HL-60/S4 treated with phorbol 12-myristate 13-acetate at 8.2 ng/mL for 4 days and 3 days (cell line): Measurements from ENCODE around the gene CACNA2D3.

Experiments
- in situ Hi-C: fragments of 300-500 bp; cut with MboI; formaldehyde crosslinking; loops from 2 replicates; pipeline ENCODE4 v1.15.0; 2022; ENCODE audit warnings: low sequenced_read_pairs

Gene CACNA2D3

DNA sequence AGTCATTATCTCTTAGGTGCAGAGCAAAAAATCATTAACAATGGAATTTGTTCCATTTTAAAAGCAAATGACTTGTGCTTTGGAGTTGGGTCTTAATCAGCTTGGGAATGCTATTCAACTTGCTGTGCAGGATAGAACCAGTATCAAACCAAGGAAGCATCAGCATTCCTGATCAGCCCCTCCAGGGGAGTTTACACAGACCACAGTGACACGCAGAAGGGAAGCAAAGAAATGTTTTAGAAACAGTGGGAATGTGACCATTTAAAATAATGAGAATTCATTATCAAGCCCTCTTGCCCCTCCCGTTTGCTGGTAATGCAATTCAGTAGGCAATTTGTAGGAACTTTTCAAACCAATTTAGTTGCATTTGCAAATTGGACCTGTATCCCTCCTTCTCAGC lies 650.4 kb downstream of the CACNA2D3 start:
- in situ Hi-C loops: no loop called here

DNA sequence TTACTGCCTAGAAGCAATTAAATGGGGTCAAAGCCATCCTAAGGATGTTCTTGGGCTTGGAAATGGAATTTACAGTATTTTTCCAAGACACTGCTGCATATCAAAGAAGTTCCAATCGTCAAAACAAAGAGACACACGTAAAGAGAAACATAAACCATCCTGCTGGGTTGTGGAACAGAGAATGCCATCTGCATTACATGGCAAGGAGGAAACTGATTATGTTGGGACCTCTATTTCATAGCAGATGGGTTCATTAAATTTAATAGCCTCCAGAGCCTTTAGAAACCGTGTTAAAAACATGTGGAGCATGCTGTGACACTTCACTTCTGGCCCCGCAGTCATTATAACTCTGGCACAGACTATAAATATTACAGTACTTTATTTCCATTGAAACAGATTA lies 650.9 kb downstream of the CACNA2D3 start:
- in situ Hi-C loops: no loop called here

DNA sequence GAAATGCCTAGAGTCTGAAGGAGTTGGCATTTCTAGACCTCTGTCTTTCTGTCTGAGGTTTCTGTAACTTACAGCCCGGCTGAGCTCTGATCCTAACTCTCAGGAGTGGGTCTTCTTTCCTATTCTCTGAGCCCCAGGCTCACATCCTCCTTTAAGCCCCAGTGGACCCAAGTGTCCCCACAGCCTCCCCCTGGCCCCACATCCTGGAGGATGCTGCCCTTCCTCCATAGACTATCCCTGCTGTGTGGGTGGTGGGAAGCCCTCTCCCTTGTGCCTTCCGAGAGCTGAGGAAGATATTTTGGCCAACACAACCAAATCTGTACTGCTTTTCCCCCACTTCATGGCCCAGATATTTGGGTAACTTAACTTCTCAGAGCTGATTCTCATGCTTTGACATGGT lies 654.2 kb downstream of the CACNA2D3 start:
- in situ Hi-C loops: no loop called here

DNA sequence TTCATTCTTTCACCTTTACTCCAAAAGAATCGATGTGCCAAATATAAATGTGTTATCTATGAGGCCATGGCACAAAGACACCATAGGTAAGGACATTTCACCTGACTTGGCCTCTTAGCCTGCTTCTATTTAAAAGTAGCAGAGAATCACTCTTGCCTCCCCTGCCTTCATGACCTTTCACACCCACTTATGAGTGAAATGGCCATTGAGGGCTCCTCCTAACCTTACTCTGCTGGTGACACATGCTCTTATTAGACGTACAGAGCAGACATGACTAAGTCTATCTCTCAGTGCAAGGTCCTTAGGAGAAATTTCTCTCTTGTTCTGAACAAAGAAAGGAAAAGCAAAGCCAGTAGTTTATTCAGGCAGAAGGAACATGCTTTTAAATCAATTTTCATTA lies 654.8 kb downstream of the CACNA2D3 start:
- in situ Hi-C loops: no loop called here

DNA sequence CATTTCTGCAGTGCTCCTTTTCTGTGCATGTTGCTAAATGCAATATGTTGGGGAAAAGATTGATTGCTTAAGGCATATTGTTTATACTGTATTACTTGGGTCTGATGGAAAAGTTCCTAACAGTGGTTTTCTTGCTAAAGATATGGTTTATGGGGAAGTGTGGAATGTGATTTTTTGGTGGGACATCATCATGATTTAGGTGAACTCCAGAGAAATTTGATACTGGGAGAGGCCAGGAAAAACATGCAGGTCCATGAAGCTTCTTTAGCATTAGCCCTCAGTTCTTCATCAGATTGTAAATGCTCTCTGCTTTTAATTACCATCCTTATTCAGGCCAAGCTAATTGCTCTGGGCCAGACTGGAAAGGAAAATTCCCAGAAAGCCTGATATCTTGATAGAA lies 658.0 kb downstream of the CACNA2D3 start:
- in situ Hi-C loops: no loop called here

DNA sequence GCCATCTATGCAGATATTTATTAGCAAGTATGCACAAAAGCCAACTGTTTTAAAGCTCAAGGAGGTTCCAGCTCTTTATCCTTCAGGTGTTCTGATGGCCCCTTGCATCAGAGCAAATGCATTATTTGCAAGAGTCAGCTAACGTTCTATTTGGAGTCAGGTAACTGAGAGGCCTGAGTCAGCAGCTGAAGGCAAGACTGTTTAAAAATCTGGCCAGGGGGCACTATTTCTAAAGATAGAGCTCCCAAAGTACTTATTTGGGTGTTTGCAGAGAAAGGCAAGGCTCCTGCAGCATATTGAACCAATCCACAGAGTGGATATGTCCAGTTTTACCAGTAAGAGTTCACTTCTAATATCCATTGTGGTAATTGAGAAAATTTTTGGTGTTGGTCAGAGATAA lies 659.4 kb downstream of the CACNA2D3 start:
- in situ Hi-C loops: no loop called here

DNA sequence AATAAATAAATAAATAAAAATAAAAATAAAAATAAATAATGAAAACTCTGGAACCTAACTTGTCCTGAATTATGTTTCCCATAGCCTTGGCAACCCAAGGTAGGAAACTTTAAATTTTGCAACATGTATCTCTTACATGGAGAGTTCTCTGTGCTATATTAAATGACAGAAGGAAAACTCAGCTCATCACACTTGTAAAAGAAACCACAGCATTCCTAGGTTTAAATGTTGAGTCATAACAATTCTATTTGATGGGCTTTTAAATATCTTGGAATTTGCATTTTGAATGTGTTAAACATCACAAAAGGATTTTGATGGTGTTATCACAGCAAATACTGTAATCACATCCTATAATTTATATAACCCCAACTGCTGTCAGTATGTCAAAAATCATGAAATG lies 661.3 kb downstream of the CACNA2D3 start:
- in situ Hi-C loops: no loop called here

DNA sequence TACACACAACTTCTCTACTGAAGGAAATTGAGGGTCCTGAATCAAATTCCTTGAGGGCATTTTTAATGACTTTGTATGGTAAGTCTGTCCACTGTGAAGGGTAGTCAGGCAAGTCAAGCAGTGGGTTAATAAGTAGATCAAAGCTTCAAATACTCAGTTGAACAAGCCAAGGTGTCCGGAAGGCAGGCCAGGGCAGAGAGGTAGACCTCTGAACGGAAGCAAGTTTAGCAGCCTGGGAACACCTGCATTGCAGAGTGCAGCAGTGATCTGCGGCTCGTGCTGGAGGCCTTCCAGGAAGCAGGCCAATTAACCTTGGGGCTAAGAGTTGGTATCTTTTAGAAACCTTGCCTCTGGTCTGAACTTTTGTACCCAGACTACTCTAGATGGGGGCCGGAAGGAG lies 661.7 kb downstream of the CACNA2D3 start:
- in situ Hi-C loops: no loop called here

DNA sequence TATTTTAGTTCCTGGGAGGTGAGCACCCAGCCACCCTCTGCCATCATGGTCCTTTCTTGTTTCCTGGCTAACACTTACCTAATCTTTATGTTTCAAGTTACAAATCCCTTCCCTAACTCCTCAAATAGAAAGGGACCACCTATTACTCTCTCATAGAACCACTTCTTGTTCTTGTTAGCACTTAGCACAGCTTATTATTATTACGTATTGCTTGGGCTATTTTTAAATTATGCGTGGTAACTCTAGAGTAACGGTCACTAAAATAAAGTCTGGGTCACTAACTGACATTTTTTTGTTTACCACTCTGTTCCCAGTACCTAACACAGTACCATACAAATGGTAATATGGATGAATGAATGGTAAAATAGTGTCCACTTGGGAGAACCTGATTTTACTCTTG lies 663.6 kb downstream of the CACNA2D3 start:
- in situ Hi-C loops: no loop called here

DNA sequence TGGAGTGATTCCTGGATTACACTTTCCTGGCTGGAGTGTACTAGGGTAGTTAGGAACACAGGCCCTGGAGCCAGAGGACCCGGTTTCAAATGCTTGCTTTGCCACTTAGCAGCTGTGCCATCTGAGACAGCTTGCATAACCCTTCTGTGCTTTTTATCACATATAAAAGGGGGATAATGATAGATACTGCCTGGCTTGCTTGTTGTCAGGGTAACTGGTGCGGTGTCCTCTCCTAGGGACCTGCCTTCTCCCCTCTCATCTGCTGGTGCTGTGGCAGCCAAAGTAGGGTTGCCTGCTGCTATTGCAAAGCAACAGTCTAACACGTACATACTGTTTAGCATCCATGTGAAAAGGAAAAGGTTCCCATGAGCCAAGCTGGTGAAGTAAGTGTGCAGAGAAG lies 667.7 kb downstream of the CACNA2D3 start:
- in situ Hi-C loops: no loop called here

DNA sequence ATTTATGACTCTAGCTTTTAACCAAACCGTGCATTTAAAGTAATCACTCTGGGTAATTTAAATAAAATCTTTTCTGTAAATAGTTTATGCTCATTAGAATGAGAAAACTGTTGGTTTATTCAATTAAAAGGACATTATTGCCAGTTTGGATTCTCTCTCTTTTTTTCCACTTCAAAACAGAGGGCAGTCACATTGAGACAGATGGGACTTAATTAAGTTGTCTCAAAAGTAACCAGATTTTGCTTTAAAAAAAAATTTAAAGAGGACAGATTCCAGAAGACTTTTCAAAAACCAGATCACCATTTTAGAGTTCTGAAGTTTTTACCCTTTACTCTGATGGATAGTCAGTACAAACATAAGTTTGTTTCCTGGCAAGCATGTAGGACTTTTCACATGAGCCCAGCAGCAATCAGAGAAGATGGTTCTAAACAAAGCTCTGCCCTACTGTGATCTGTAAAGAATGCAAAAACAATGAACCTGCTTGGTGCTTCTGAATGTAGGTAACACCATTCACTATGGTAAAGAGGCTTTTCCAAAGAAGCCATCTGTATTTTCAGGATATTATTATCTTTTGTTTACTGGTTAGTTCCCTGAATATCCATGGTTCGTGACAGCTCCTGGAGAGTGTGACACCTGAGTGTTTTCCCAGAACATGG lies 669.3 kb downstream of the CACNA2D3 start:
- in situ Hi-C loops: no loop called here

DNA sequence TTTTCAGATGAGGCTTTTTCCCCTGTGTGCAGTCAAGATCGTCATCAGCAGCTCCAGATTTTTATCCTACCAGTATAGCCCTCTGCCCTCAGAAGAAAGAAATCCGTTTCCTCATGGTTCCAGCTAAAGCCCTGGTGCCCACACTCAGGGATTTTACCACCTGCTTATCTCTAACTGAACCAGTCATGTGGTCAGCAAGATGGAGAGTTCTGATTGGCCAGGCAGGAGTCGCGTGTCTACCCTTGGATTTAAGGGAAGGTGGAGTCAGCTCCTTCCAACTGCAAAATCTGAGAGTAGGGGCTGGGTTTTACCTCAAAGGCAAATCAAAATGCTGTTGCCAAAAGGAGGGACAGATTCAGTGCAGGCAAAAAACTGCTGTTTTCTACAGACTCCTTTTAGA lies 670.2 kb downstream of the CACNA2D3 start:
- in situ Hi-C loops: no loop called here

DNA sequence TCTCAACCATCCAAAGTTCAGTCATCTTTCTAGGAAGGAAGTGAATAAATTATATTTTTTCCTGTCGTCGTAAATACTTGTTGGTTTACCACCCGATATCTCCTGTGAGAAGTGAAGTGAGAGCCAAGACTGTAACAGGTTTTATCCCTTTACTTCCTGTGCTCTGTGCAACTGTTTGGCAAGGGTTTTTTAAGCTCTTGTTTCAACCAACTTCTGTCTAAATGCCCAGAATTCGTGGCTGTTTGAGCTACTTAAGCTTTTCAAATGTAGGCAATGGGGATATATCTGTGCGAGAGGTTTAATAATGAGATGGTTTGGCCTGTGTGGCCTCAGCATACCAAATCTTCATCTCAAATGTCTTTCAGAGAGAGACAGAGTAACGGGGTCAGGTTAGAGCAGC lies 670.8 kb downstream of the CACNA2D3 start:
- in situ Hi-C loops: no loop called here

DNA sequence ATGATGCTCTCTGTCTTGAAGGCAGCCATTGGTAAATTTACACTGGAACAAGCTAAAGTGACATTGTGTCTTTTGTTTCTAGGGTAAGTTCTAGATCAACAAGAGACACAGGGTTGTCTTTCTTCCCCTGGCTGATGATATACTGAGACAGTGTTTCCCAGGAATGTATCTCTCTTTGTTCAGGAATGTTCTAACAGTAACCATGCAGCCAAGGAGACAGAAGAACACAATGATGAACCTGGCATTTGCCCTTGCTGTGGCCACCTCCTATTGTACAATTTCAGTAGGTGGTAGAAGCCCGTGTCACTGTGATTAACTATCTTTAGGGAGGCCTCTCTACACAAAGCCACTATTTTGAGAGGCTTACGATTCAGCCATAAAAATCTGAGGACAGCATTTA lies 674.8 kb downstream of the CACNA2D3 start:
- in situ Hi-C loops: no loop called here

DNA sequence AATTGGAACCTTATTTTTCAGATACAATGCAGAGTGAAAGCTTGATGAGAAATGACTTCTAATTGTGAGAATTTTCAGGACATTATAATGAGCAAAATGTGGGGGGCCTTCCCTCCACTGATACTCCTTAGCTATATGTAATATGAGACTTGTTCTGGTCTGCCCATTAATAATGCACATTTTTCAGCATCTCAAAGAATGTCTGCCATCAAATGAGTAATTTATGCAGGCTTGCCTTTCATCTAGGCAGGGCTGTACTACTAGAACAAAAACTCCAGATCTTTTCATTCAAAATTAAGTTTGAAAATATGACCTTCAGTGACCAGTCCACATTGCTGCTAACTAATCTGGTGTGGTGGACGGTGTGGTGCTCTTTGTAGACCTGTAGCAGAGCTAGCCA lies 678.1 kb downstream of the CACNA2D3 start:
- in situ Hi-C loops: no loop called here

DNA sequence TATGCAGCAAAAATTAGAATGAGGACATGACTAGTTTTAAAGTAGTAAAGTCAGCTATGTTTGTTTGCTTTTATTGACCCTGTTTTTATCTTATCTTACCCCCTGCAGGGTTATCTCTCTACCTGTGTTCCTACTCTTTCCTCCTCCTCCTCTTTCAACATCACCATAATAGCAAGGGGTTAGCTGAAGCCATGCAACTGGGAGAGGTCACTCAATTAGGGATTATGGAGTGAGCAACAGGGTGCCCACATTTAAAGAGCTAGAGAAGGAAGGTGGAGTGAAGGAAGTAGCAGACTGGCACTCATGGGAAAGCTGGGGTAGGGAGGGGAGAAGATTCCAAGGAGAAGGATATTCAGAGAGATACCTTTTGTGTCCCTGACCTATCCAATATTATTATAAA lies 679.6 kb downstream of the CACNA2D3 start:
- in situ Hi-C loops: no loop called here

DNA sequence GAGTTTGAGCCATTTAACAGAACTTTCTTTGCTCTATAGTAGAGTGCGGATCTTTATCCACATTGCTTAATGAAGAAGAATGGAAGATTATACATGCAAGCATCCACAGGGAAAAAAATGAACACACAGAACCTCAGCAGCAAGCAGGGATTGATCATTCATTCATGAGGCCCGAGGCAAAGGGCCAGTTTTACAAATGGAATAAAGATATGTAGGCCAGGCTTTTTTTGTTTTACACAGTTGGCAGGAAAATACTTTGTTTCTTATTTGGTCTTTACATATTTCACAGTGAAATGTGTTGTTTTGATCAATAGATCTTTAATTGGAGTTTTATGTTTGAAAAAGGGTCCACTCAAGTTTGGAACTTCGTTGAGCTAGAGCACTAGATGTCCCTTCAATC lies 688.0 kb downstream of the CACNA2D3 start:
- in situ Hi-C loops: no loop called here

DNA sequence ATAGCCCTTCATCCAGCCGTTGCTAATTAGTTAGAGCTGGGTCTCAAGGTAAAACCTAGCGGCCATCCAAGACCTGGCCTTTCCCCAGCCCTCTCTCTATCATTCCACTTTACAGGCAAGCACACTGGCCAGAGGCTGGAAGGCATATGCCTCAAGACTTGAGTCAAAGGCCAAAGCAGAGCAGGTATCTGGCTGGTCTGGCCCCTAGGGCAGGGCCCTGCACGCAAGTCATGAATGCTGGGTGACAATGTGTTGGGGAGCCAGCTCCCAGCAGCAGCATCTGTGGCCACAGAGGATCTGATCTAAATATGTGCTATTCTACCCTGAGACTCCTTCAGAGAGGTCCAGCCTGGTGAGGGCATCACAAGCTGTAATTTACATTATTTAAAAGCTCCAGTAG lies 691.9 kb downstream of the CACNA2D3 start:
- in situ Hi-C loops: no loop called here

DNA sequence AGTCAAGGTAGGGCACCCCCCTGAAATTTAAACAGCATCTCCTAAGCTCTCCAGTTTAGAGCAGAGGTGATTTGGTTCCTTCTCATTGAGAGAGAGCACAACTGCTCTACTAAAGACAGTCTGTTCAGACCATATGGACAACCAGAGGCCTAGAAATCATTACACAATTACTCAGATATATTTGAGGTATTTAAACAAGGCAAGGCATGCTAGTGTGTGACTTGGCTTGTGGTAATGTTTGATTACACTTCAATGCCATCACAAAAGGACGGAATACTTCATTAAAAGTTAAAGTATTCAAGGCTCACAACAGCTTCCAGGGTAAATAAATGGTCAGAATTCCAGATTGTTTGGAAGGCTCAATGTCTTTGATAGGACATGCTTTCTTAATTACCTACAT lies 695.3 kb downstream of the CACNA2D3 start:
- in situ Hi-C loops: no loop called here

DNA sequence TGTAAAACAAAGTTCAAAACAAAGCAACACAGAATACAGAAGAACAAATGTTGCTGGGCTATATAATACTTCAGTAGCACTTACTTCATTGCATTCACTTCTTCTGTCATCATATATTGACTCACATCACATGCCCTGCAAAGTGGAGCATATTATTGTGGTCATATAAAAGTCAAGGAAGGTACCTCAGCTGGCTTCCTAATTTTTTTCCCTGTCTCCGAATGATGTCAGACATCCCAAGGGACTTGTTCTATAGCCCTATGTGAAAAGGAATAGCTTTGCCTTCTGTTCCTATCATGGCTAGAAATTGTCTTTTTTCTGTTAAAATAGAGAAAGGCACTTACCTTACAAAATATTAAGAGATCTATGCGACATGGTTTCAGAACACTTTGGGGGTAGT lies 696.1 kb downstream of the CACNA2D3 start:
- in situ Hi-C loops: no loop called here

DNA sequence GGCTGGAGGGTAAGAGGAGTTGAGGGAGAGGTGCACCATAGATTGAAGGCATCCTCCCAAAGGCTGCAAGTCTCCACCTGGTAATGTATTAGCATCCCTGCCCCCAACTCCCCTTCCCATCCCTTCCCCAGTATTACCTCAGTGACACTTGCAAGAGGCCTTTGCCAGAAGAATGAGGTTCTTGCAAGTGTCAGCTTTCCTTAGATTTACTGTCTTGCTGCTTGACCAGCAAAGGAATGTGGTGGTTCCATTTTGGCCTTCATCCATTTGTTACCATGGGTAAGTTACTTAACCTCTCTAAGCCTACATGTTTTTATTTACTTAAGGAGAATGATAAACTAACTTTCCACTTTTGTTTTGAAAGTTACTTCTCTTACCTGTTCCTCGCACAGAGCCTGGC lies 696.6 kb downstream of the CACNA2D3 start:
- in situ Hi-C loops: no loop called here

DNA sequence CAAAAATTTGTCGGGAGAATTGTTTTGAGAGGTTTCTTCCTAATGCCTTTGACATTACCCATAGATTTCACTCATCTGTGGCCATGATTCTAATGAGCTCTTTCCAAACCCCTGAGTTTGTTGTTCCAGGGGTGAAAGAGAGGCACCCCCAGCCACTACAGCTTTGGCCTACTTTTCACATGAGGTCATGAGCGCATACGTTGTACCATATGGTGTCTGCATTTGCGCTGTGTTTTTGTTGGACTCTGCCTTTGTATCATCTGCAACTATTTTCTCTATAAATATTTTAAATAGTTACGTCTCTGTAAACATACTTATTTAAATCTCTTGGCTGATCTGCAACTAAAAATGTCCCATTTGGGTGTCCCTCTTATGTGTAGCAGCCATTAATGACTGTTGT lies 697.6 kb downstream of the CACNA2D3 start:
- in situ Hi-C loops: no loop called here

DNA sequence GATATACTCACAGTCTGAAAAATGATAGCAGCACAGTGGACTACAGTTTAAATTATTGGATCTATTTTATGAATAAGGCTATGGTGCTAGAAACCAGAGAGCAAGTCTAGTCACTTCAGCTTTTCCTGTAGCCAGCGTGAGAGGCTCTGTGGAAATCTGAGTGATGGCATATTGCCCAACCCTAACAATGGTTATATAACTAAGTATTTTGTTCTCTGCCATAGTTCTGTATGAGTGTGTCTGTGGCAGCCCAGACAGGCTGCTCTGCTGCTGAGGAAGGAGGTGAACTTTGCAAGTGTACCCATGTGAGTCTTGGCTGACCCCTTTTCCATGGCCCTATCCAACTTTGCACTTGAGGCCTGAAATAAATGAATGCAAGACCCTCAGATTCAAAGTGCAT lies 699.9 kb downstream of the CACNA2D3 start:
- in situ Hi-C loops: no loop called here
